BLaER1 (cell line): ENCODE measurements around the gene UBE2L3.

Experiments used
- H3K27ac ChIP-seq: shearing (Covaris generic); formaldehyde crosslinking; 2 replicates; pipeline ENCODE4 v1.8.1; 2022
- H3K27me3 ChIP-seq: shearing (Covaris generic); formaldehyde crosslinking; 2 replicates; pipeline ENCODE4 v1.8.1; 2022
- H3K36me3 ChIP-seq: shearing (Covaris generic); formaldehyde crosslinking; 2 replicates; pipeline ENCODE4 v1.8.1; 2022
- H3K4me1 ChIP-seq: shearing (Covaris generic); formaldehyde crosslinking; 2 replicates; pipeline ENCODE4 v1.8.1; 2022
- H3K4me2 ChIP-seq: shearing (Covaris generic); formaldehyde crosslinking; 2 replicates; pipeline ENCODE4 v1.8.1; 2022
- H3K4me3 ChIP-seq: shearing (Covaris generic); formaldehyde crosslinking; 2 replicates; pipeline ENCODE4 v1.8.1; 2022
- H3K9ac ChIP-seq: shearing (Covaris generic); formaldehyde crosslinking; 2 replicates; pipeline ENCODE4 v1.8.1; 2022
- H3K9me3 ChIP-seq: shearing (Covaris generic); formaldehyde crosslinking; 2 replicates; pipeline ENCODE4 v1.8.1; 2022
- H4K20me1 ChIP-seq: shearing (Covaris generic); formaldehyde crosslinking; 2 replicates; pipeline ENCODE4 v1.8.1; 2022
- Cebpa-rat ChIP-seq: shearing (Covaris generic); IDR thresholded peaks from 2 replicates; pipeline ENCODE4 v1.8.1; 2022

The UBE2L3 gene

GRCh38 chr22:21672107-21672629, 104.7 kb downstream of the UBE2L3 start:
- Histone ChIP-seq H3K4me3 (no peak overlapping the region), H3K4me1 (peaks cover 25% of the 10 kb centered on the region), H3K9me3 (peaks cover 14% of the 10 kb centered on the region), H4K20me1 (peaks cover 37% of the 10 kb centered on the region), H3K27ac (no peak overlapping the region), H3K9ac (no peak overlapping the region), H3K4me2 (no peak overlapping the region), H3K36me3 (peaks cover 80% of the 10 kb centered on the region), H3K27me3 (no peaks in the 10 kb centered on the region)
- no peak for TF ChIP-seq Cebpa-rat
